ENCODE results near the gene DHRSX. TPM values are rescaled to one million over a fixed set of nuclear protein-coding genes. Genes with fewer than 3 reads are reported as not detected.
A peak's percentile ranks its signal among the peaks of the same experiment; 100 is the strongest.

Gene DHRSX
- total and polyA plus RNA-seq, 9 of the 15 experiments (the other 6 are each of a cell fraction or from before 2014, with no cell fraction given), result 0.59 to 11.0 (median 6.2) TPM

DNA sequence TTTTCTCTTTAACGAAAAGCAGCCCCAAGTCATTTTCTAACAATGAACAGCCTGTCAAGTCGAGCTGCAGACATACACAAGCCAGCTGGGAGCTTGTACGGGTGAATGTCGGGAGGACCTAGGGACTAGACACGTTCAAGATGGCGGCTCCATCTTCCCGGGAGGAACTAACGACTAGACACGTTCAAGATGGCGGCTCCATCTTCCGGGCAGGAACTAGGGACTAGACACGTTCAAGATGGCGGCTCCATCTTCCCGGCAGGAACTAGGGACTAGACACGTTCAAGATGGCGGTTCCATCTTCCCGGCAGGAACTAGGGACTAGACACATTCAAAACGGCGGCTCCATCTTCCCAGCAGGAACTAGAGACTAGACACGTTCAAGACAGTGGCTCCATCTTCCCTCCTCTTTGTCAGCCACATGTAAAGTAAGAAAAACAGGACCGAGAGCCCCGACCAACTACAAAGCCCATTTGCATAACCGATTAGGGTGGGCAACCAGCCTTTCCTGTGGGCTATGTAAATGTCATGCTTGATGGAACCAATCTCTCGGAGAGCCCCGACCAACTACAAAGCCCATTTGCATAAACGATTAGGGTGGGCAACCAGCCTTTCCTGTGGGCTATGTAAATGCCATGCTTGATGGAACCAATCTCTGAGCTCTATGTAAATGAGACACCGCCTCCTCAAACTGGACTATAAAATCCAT is 175.5 kb downstream of the DHRSX start (continued):
- 0 out of 2 replicates have a peak, but pooled peaks have one; percentile 45 for TF ChIP-seq ZNF395 (CRISPR knock-in tag; IDR thresholded peaks at IDR 0.05)
- TF ChIP-seq ZNF644 (tag; IDR thresholded peaks at IDR 0.05; ENCODE audit: low read depth), result no peak
- no peak for TF ChIP-seq ZNF324 (CRISPR knock-in tag; IDR thresholded peaks at IDR 0.05)
- TF ChIP-seq ZBTB1 (CRISPR knock-in tag; IDR thresholded peaks at IDR 0.05; ENCODE audit: borderline replicate concordance, low read depth), result no peak
- TF ChIP-seq ZBTB40 (IDR thresholded peaks at IDR 0.05), result peak; percentile 89
- no peak for TF ChIP-seq ZBTB40 (CRISPR knock-in tag; IDR thresholded peaks at IDR 0.05)
- TF ChIP-seq ZNF780A (CRISPR knock-in tag; IDR thresholded peaks at IDR 0.05), result no peak
- peak; percentile 50 for TF ChIP-seq POLR2A (conservative IDR thresholded peaks at IDR 0.05)
- TF ChIP-seq, protein P1, sequence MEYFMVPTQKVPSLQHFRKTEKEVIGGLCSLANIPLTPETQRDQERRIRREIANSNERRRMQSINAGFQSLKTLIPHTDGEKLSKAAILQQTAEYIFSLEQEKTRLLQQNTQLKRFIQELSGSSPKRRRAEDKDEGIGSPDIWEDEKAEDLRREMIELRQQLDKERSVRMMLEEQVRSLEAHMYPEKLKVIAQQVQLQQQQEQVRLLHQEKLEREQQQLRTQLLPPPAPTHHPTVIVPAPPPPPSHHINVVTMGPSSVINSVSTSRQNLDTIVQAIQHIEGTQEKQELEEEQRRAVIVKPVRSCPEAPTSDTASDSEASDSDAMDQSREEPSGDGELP (CRISPR knock-in tag; IDR thresholded peaks at IDR 0.05; ENCODE audit: borderline replicate concordance), result peak; percentile 88
- TF ChIP-seq CREM (IDR thresholded peaks at IDR 0.05; ENCODE audit: low read depth), result 0 out of 2 replicates have a peak, but pooled peaks have one; percentile 25
- TF ChIP-seq TAF7 (tag; IDR thresholded peaks at IDR 0.05), result peak; percentile 41; the same call in 1 of the 2 replicates
- TF ChIP-seq RBM15 (IDR thresholded peaks at IDR 0.05; ENCODE audit: insufficient read depth, low read length), result no peak
- TF ChIP-seq, protein P2, sequence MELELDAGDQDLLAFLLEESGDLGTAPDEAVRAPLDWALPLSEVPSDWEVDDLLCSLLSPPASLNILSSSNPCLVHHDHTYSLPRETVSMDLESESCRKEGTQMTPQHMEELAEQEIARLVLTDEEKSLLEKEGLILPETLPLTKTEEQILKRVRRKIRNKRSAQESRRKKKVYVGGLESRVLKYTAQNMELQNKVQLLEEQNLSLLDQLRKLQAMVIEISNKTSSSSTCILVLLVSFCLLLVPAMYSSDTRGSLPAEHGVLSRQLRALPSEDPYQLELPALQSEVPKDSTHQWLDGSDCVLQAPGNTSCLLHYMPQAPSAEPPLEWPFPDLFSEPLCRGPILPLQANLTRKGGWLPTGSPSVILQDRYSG (tag; conservative IDR thresholded peaks at IDR 0.05; ENCODE audit: low read depth), result no peak
